ENCODE data around the gene ARHGEF5. TPM values are rescaled to one million over a fixed set of nuclear protein-coding genes. Genes with fewer than 3 reads are reported as not detected.

The ARHGEF5 gene
- polyA plus RNA-seq, 3 donors = 0.04 to 0.11 TPM; not detected in 1

DNA sequence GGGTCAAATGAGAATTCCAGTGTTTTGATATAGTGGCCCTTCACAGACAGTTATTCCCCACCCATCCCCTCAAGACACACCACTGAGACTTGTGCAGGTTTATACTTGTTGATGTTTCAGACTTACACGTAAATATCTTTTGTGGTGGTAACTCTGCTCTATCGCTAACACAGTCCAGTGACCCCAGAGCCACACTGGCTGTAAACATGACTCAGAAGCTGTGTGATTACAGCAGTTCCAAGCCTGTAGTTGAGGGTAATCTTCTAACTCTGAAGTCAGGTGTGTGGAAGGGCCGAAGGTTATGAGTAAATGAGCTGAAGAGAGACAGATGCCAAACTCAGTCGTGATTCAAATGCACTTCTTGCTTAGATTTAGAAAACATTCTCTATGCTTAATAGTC lies 28.9 kb downstream of the ARHGEF5 start:
- H3K9me3 ChIP-seq (replicated peaks in 1 of 2; ENCODE audit: control insufficient read depth in 1 of 2, insufficient read depth in 1 of 2, low read length in 2 of 2) = no peaks in the 10 kb centered on the region
- DNase-seq = no peak
- no peak overlapping the region for H3K4me2 ChIP-seq (replicated peaks; ENCODE audit: extremely low read depth, low read length, poor library complexity, severe bottlenecking)
- intact Hi-C loops (cut with micrococcal nuclease) = no loop called here
- H3K36me3 Mint-ChIP-seq = no peaks in the 10 kb centered on the region
- no peak overlapping the region for H3K4me3 ChIP-seq (replicated peaks in 1 of 3; ENCODE audit: low read depth in 2 of 3, low read length in 3 of 3)
- TF ChIP-seq, protein P1, sequence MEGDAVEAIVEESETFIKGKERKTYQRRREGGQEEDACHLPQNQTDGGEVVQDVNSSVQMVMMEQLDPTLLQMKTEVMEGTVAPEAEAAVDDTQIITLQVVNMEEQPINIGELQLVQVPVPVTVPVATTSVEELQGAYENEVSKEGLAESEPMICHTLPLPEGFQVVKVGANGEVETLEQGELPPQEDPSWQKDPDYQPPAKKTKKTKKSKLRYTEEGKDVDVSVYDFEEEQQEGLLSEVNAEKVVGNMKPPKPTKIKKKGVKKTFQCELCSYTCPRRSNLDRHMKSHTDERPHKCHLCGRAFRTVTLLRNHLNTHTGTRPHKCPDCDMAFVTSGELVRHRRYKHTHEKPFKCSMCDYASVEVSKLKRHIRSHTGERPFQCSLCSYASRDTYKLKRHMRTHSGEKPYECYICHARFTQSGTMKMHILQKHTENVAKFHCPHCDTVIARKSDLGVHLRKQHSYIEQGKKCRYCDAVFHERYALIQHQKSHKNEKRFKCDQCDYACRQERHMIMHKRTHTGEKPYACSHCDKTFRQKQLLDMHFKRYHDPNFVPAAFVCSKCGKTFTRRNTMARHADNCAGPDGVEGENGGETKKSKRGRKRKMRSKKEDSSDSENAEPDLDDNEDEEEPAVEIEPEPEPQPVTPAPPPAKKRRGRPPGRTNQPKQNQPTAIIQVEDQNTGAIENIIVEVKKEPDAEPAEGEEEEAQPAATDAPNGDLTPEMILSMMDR (IDR thresholded peaks at IDR 0.05) = no peak
- H3K4me1 Mint-ChIP-seq = no peaks in the 10 kb centered on the region
- WGBS (ENCODE audit: insufficient coverage) = 86% methylated on average over 2 of the region's 4 CpGs
- no peak overlapping the region for H2AFZ ChIP-seq (ENCODE audit: insufficient read depth, low read depth, low read length, poor library complexity, severe bottlenecking)
- H3K36me3 ChIP-seq (replicated peaks in 1 of 2; ENCODE audit: control insufficient read depth in 1 of 2, insufficient read depth in 2 of 2, low read length in 2 of 2) = no peaks in the 10 kb centered on the region
- H3K4me1 ChIP-seq (ENCODE audit: control insufficient read depth in 1 of 2, insufficient read depth in 2 of 2, low read length in 2 of 2) = no peaks in the 10 kb centered on the region
- no peak overlapping the region for H3K9ac ChIP-seq (ENCODE audit: insufficient read depth, low read length, poor library complexity, severe bottlenecking)
- H3K4me3 Mint-ChIP-seq = no peak overlapping the region
- H3K27me3 Mint-ChIP-seq (ENCODE audit: low read depth in 3 of 3) = peaks cover 0 to 1% (median 0%) of the 10 kb centered on the region in 3 donors
- H4K20me1 ChIP-seq (ENCODE audit: insufficient read depth, low read length) = no peaks in the 10 kb centered on the region
- no peaks in the 10 kb centered on the region for H3K79me2 ChIP-seq (ENCODE audit: insufficient read depth, low read length)
- H3K9me3 Mint-ChIP-seq = peaks cover 0 to 2% (median 0%) of the 10 kb centered on the region in 7 donors
- H3K27me3 ChIP-seq (ENCODE audit: control insufficient read depth in 2 of 2, insufficient read depth in 2 of 2, low read length in 2 of 2) = no peaks in the 10 kb centered on the region
- H3K27ac ChIP-seq (ENCODE audit: low read depth in 1 of 2, low read length in 2 of 2) = no peak overlapping the region
- H3K27ac Mint-ChIP-seq = no peak overlapping the region

DNA sequence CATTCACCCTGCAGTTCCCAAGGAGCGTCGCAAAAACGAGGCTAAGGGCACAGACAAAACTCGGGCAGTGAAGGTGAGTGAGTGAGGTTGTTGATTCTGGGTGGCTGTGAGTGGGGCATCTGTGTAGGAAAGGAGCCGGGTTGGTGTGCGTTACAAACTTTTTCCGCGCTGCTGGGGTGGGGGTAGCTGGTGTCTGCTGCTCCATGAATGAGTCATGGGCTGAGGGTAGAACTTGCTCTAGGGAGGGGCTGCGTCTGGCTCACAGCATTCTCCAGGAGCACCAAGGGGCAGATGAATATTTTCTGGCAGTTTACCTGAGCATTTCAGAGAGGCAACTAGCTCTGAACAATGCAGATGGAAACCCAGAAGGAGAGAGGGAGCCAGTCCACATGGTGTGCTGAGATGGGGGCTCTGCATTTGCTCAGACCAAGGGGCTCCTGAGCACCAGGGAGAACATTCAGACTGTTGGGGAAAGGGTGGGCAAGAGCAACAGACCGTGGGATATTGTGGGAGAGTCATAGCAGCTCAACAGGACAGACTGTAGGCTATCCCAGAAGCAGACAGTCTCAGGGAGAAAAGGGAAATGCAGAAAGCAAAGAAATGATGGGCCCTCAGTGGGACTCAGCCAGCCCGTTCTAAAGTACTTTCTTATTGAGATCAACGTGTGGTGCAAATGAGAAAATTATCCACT lies 29.5 kb downstream of the ARHGEF5 start:
- intact Hi-C loops (cut with micrococcal nuclease) = no loop called here
- H3K79me2 ChIP-seq (ENCODE audit: insufficient read depth, low read length) = no peaks in the 10 kb centered on the region
- no peak overlapping the region for H3K27ac ChIP-seq (ENCODE audit: low read depth in 1 of 2, low read length in 2 of 2)
- DNase-seq = no peak
- no peaks in the 10 kb centered on the region for H3K36me3 Mint-ChIP-seq
- no peaks in the 10 kb centered on the region for H3K27me3 ChIP-seq (ENCODE audit: control insufficient read depth in 2 of 2, insufficient read depth in 2 of 2, low read length in 2 of 2)
- peaks cover 0 to 1% (median 1%) of the 10 kb centered on the region in 3 donors for H3K27me3 Mint-ChIP-seq (ENCODE audit: low read depth in 3 of 3)
- H3K27ac Mint-ChIP-seq = no peak overlapping the region
- WGBS (ENCODE audit: insufficient coverage) = 93% methylated on average over 9 of the region's 12 CpGs
- H3K4me1 Mint-ChIP-seq = no peaks in the 10 kb centered on the region
- TF ChIP-seq, protein P1 (IDR thresholded peaks at IDR 0.05) = no peak
- peaks cover 0 to 2% (median 0%) of the 10 kb centered on the region in 7 donors for H3K9me3 Mint-ChIP-seq
- H3K9ac ChIP-seq (ENCODE audit: insufficient read depth, low read length, poor library complexity, severe bottlenecking) = no peak overlapping the region
- no peak overlapping the region for H3K4me3 ChIP-seq (replicated peaks in 1 of 3; ENCODE audit: low read depth in 2 of 3, low read length in 3 of 3)
- H3K4me3 Mint-ChIP-seq = no peak overlapping the region
- H3K4me2 ChIP-seq (replicated peaks; ENCODE audit: extremely low read depth, low read length, poor library complexity, severe bottlenecking) = no peak overlapping the region
- no peaks in the 10 kb centered on the region for H4K20me1 ChIP-seq (ENCODE audit: insufficient read depth, low read length)
- H3K36me3 ChIP-seq (replicated peaks in 1 of 2; ENCODE audit: control insufficient read depth in 1 of 2, insufficient read depth in 2 of 2, low read length in 2 of 2) = no peaks in the 10 kb centered on the region
- no peaks in the 10 kb centered on the region for H3K9me3 ChIP-seq (replicated peaks in 1 of 2; ENCODE audit: control insufficient read depth in 1 of 2, insufficient read depth in 1 of 2, low read length in 2 of 2)
- no peak overlapping the region for H2AFZ ChIP-seq (ENCODE audit: insufficient read depth, low read depth, low read length, poor library complexity, severe bottlenecking)
- no peaks in the 10 kb centered on the region for H3K4me1 ChIP-seq (ENCODE audit: control insufficient read depth in 1 of 2, insufficient read depth in 2 of 2, low read length in 2 of 2)
